Measurements from ENCODE around the gene ARF5. TPM values are rescaled to one million over a fixed set of nuclear protein-coding genes. Genes with fewer than 3 reads are reported as not detected.
A peak's percentile ranks its signal among the peaks of the same experiment; 100 is the strongest.

ARF5 gene
- polyA plus RNA-seq, 1 experiment, result 179 TPM

DNA sequence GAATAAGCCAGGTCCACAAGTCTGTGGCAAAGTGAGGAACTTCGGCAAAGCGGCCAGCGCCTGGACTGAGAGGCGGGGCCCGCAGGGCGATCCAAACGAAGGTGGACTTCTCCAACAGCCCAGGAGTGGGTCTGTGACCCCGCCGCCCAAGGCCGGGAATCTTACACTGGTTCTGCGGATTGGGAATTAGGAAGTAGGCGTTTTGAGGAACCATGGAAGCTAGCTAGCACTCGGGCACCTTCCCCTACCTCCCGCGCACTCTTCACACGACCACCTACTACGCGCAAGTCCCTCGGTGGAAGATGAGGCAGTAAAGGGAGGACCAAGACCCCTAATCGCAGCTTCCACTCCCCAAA is 570 bp upstream of the ARF5 start:
- ChIA-PET POLR2A (interaction anchor here (2.0 kb wide), 1 partner anchor 120 kb away, joined by 4 read pairs; no protein-coding TSS in a partner anchor), CTCF (interaction anchor here (1.2 to 2.9 kb wide), 3 partner anchors 39 to 621 kb away, joined by 3 to 17 read pairs (median 14); no protein-coding TSS in a partner anchor)
- Histone ChIP-seq H3K27ac (ENCODE audit: low read depth, low read length) (peak overlapping the region; percentile 61), H3K27me3 (ENCODE audit: control insufficient read depth, insufficient read depth, low read length) (no peaks in the 10 kb centered on the region), H3K4me3 (ENCODE audit: low read depth, low read length) (peak overlapping the region; percentile 67), H3K9me3 (ENCODE audit: control insufficient read depth, insufficient read depth, low read length) (peaks cover 4% of the 10 kb centered on the region; the same call in 1 of the 2 replicates)
- TF ChIP-seq, protein P1, sequence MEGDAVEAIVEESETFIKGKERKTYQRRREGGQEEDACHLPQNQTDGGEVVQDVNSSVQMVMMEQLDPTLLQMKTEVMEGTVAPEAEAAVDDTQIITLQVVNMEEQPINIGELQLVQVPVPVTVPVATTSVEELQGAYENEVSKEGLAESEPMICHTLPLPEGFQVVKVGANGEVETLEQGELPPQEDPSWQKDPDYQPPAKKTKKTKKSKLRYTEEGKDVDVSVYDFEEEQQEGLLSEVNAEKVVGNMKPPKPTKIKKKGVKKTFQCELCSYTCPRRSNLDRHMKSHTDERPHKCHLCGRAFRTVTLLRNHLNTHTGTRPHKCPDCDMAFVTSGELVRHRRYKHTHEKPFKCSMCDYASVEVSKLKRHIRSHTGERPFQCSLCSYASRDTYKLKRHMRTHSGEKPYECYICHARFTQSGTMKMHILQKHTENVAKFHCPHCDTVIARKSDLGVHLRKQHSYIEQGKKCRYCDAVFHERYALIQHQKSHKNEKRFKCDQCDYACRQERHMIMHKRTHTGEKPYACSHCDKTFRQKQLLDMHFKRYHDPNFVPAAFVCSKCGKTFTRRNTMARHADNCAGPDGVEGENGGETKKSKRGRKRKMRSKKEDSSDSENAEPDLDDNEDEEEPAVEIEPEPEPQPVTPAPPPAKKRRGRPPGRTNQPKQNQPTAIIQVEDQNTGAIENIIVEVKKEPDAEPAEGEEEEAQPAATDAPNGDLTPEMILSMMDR (IDR thresholded peaks at IDR 0.05; ENCODE audit: low read depth, low read length), result no peak
- DNase-seq (ENCODE audit: low read depth, low spot score), result no peak

DNA sequence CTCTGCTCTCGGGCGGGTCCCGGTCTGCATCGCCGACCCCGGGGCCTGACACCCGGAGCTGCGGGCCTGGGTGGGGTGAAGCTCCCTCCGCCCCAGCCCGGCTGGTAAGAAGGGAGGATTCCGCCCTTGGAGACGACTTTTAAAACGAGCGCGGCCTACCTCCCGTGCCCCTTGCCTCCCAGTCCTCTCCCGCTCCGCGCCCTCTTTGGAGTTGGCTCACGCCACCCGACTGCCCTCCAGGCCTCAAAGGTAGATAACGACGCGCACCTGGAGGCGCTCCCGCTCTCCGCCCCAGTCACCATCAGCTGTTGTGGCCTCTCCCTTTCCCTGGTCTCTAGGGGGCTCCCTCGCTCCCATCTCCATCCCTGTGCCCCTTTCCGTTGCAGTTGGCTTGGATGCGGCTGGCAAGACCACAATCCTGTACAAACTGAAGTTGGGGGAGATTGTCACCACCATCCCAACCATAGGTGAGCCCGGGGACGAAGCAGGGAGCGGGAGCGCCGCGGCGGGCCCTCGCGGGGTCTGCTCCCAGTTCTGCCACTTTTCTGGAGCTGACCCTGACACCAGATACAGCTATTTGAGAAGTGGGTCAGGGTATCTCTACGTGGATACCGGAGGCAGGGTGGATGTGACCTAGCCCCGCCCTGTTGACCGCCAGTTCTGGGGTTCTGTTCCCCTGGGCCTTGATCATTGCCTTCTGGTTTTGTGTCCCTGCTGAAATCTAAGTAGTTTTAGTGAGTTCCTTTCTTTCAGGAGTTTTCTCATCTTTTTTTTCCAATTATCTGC is 679 bp downstream of the ARF5 start:
- peak overlapping the region; percentile 21 for H3K27ac ChIP-seq (ENCODE audit: low read depth, low read length)
- ChIA-PET CTCF (interaction anchor here (0.6 to 2.9 kb wide), 9 partner anchors 38 to 620 kb away, joined by 3 to 17 read pairs (median 3); no protein-coding TSS in a partner anchor), POLR2A (interaction anchor here (1.1 to 2.0 kb wide), 2 partner anchors 62 to 118 kb away, joined by 4 to 7 read pairs; no protein-coding TSS in a partner anchor)
- TF ChIP-seq, protein P1 (IDR thresholded peaks at IDR 0.05; ENCODE audit: low read depth, low read length), result peak; percentile 75
- DNase-seq (ENCODE audit: low read depth, low spot score), result peak; percentile 20
- no peaks in the 10 kb centered on the region for H3K27me3 ChIP-seq (ENCODE audit: control insufficient read depth, insufficient read depth, low read length)
- H3K9me3 ChIP-seq (ENCODE audit: control insufficient read depth, insufficient read depth, low read length), result peaks cover 4% of the 10 kb centered on the region; the same call in 1 of the 2 replicates
- H3K4me3 ChIP-seq (ENCODE audit: low read depth, low read length), result peak overlapping the region; percentile 92

DNA sequence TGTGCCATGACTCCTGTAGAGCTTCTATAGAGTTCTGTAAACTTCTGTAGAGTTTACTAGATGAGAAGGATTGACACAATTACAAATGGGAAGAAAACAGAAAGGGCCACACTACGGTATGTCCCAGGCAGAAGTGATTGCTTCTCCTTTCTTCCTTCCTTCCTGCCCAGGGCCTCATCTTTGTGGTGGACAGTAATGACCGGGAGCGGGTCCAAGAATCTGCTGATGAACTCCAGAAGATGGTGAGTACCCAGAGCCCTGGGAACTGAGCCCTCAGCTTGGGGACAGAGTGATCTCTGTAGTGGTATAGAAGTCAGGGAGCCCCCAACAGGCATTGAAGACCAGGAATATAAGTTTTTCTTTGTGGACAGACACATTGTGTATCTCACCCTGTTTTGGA is 1.7 kb downstream of the ARF5 start:
- TF ChIP-seq, protein P1 (IDR thresholded peaks at IDR 0.05; ENCODE audit: low read depth, low read length), result no peak

DNA sequence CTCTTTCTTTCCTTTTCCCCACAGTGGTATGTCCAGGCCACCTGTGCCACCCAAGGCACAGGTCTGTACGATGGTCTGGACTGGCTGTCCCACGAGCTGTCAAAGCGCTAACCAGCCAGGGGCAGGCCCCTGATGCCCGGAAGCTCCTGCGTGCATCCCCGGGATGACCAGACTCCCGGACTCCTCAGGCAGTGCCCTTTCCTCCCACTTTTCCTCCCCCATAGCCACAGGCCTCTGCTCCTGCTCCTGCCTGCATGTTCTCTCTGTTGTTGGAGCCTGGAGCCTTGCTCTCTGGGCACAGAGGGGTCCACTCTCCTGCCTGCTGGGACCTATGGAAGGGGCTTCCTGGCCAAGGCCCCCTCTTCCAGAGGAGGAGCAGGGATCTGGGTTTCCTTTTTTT is 3.0 kb downstream of the ARF5 start:
- TF ChIP-seq, protein P1 (IDR thresholded peaks at IDR 0.05; ENCODE audit: low read depth, low read length), result no peak
- DNase-seq (ENCODE audit: low read depth, low spot score), result no peak
- H3K4me3 ChIP-seq (ENCODE audit: low read depth, low read length), result no peak overlapping the region
- ChIA-PET POLR2A (no interaction called here), CTCF (interaction anchor here (1.0 kb wide), 1 partner anchor 619 kb away, joined by 3 read pairs; no protein-coding TSS in a partner anchor)
- peaks cover 4% of the 10 kb centered on the region; the same call in 1 of the 2 replicates for H3K9me3 ChIP-seq (ENCODE audit: control insufficient read depth, insufficient read depth, low read length)
- no peak overlapping the region for H3K27ac ChIP-seq (ENCODE audit: low read depth, low read length)
- H3K27me3 ChIP-seq (ENCODE audit: control insufficient read depth, insufficient read depth, low read length), result peaks cover 4% of the 10 kb centered on the region

More for the DNA sequence above, 1.7 kb downstream of the ARF5 start:
- DNase-seq (ENCODE audit: low read depth, low spot score), result no peak
- H3K27me3 ChIP-seq (ENCODE audit: control insufficient read depth, insufficient read depth, low read length), result no peaks in the 10 kb centered on the region
- no peak overlapping the region for H3K4me3 ChIP-seq (ENCODE audit: low read depth, low read length)
- POLR2A ChIA-PET, result no interaction called here
- CTCF ChIA-PET, result interaction anchor here (2.9 kb wide), 1 partner anchor 619 kb away, joined by 17 read pairs; no protein-coding TSS in a partner anchor
- H3K27ac ChIP-seq (ENCODE audit: low read depth, low read length), result no peak overlapping the region
- H3K9me3 ChIP-seq (ENCODE audit: control insufficient read depth, insufficient read depth, low read length), result peaks cover 4% of the 10 kb centered on the region; the same call in 1 of the 2 replicates

DNA sequence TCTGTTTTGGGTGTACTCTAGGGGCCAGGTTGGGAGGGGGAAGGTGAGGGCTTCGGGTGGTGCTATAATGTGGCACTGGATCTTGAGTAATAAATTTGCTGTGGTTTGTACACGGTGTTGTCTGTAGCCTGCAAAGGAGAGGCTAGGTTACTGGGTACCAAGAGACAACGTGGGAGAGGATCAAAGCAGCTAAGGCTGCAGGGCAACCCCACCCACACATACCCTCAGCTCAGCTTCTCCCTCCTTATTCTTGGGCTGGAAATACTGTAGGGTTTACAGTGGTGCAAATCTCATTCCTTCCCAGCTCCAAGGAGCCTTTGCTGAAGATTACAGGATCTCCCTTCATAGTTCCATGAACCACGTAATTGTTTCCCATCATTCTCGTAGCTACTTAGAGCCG is 3.4 kb downstream of the ARF5 start:
- Histone ChIP-seq H3K27ac (ENCODE audit: low read depth, low read length) (no peak overlapping the region), H3K9me3 (ENCODE audit: control insufficient read depth, insufficient read depth, low read length) (peaks cover 4% of the 10 kb centered on the region; the same call in 1 of the 2 replicates), H3K4me3 (ENCODE audit: low read depth, low read length) (no peak overlapping the region), H3K27me3 (ENCODE audit: control insufficient read depth, insufficient read depth, low read length) (peaks cover 4% of the 10 kb centered on the region)
- POLR2A ChIA-PET, result no interaction called here
- TF ChIP-seq, protein P1 (IDR thresholded peaks at IDR 0.05; ENCODE audit: low read depth, low read length), result no peak
- no peak for DNase-seq (ENCODE audit: low read depth, low spot score)
- CTCF ChIA-PET, result interaction anchor here (1.0 kb wide), 1 partner anchor 618 kb away, joined by 3 read pairs; no protein-coding TSS in a partner anchor
